C4-2B (cell line): ENCODE measurements around the gene PHF13.
A peak's percentile ranks its signal among the peaks of the same experiment; 100 is the strongest.

Experiments
- H3K27ac ChIP-seq: fragments of 450-650 bp; 2 replicates; pipeline ENCODE4 v1.5.1; 2017
- CTCF ChIP-seq: fragments of 450-650 bp; conservative IDR thresholded peaks from 2 replicates; pipeline ENCODE4 v1.5.1; 2017; ENCODE audit warnings: mild to moderate bottlenecking
- ZFX ChIP-seq: fragments of 450-650 bp; IDR thresholded peaks from 2 replicates; pipeline ENCODE4 v1.6.1; 2017

PHF13 gene

DNA sequence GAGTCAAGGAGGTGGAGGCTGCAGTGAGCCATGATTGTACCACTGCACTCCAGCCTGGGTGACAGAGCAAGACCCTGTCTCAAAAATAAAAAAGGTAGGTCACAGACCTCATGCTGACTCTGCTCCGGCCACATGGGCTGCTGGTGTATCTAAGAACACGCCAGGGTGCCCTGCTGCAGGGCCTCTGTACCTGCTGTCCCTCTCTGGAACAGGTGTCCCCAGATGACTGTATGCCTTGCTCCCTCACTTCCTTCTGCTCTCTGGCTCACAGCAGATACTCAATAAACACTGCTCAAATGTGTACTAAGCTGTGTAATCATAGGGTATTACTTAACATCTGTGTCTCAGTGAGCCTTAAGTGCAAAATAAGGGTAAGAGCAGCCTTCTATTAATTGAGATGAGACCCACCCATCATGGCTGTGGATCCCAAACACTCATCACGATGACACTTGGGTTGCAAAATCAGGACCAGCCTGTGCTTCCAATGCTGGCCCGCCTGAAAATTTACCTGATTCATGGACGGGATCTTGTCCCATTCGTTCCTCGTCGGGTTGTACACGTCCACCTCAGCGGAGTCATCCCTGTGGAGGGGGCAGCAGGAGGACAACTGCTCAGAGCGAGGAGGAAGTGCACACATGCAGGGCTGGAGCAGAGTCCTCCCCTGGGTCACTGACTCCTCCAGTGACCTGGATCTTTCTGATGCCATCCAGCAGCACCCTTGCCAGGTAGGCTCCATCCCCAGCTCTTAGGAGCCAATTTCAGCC lies 18.4 kb upstream of the PHF13 start:
- TF ChIP-seq CTCF (no peak), ZFX (no peak)

GRCh38 chr1:6596351-6596750 lies 17.2 kb upstream of the PHF13 start:
- TF ChIP-seq ZFX (no peak), CTCF (no peak)
- no peak overlapping the region for H3K27ac ChIP-seq

More for the DNA sequence above, 18.4 kb upstream of the PHF13 start:
- H3K27ac ChIP-seq: no peak overlapping the region

GRCh38 chr1:6596886-6597776 lies 16.4 kb upstream of the PHF13 start:
- TF ChIP-seq ZFX (no peak), CTCF (no peak)
- H3K27ac ChIP-seq: no peak overlapping the region

DNA sequence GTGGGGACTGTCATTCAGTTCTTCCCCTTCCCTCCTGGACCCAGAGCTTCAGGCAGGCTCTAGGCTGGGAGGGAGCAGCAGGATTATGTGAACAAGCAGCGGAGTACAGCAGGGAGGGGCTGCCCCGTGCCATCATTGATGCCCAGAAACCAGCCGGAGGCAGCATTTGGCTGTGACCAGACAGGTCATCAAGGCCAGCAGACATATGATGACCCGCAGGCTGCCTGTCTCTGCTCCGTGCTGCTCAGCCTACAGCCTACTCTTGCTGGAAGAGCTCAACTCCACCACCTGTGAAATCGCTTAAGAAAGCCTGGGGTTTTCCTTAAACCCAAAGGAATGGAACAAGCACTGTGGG lies 15.8 kb upstream of the PHF13 start:
- TF ChIP-seq CTCF: no peak
- no peak for TF ChIP-seq ZFX

GRCh38 chr1:6599141-6599975 lies 14.2 kb upstream of the PHF13 start:
- TF ChIP-seq ZFX (no peak), CTCF (no peak)
- H3K27ac ChIP-seq: peak overlapping the region; percentile 18; the same call in 1 of the 2 replicates

More for the DNA sequence above, 15.8 kb upstream of the PHF13 start:
- no peak overlapping the region for H3K27ac ChIP-seq

GRCh38 chr1:6599991-6600390 lies 13.5 kb upstream of the PHF13 start:
- peak overlapping the region; percentile 94 for H3K27ac ChIP-seq

DNA sequence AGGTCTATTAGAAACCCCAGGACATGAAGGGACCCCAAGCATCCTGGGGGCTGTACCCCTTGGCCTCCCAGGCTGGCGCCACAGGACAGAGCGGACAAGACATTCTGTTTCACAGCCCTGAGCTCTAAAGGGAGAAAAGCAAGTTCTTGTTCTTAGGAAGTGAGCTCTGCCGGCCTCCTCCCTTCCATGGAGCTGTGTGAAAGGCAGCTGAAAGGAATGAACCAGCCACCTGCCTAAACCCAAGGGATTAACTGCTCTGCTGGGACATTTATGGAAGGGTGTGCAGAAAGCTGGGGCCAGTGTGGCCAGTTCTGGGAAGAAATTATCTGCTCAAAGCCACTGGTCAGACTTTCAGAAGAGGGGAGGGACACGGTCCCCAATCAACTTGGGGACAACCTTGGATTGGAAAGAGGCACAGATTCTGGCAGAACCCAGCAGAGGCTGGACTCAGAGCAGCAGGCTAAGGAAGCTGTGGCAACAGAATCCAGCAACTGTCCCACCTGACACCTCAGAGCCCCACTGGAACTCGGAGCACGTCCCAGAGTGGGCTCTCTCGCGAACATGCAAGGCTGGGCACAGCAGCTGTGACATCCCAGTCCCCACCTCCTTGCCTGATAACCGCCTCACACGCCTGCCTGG lies 13.0 kb upstream of the PHF13 start:
- TF ChIP-seq CTCF (no peak), ZFX (no peak)
- peak overlapping the region; percentile 94 for H3K27ac ChIP-seq
